GM21360 (cell line): ENCODE results near the gene PEX5L.

Experiments used
- ATAC-seq: cut with Tn5 transposase; IDR thresholded peaks from one replicate; pipeline ENCODE4 v1.9.1; 2021; ENCODE audit warnings: mild to moderate bottlenecking, moderate library complexity; ENCODE audit not compliant: unreplicated experiment

The PEX5L gene

DNA sequence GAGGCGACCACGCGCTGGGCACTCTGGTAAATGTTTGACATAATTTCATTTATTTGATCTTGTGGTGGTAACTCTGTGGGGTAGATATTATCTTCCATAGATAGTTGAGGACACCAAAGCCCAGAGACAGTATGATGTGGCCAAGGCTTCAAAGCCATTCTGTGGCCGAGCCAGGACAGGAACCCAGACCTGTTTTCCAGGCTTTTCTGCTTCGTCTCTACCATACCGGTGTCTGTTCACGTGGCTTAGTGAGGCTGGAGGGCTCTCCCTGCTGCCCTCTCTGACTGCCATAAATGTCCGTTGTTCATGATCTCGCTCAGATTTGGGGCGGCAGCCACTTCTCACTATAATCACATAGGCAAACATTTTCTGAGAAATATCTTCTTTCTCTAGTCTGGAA is 134.7 kb downstream of the PEX5L start:
- no peak for ATAC-seq

DNA sequence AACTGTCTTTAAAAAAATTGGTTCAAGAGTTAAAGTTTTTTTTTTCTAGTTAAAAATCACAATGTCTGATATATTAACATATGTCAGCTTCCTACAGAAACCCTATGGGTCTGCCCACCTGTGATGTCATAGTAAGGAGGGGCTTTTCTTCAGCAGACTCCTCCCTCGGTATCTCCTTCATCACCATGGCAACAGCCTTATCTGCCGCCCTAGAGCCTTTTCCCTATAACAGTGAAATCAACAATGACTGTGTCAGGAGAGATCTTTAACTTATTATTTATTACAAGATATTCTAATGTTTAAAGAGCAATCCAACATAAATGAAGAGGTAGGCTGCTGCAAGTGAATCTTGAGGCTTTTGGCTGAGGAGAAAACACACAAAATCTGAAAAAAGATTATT is 138.7 kb downstream of the PEX5L start:
- ATAC-seq = peak; percentile 97

DNA sequence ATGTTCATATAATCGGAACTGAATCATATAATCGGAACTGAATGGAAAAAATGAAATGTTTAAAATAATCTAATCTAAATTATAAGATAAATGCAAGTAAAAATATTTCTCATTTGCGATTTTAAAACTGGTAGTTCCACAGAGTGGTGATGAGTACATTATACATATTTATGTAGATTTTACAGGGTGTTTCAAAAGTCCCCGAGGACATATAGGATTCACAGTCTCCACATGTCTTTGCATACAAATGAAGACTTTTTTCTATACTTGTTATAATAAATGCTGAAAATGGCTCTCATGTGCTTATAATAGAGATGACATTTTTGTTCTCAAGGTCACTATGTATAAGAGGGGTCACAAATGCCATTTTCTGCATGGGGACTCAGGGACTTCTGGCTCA is 139.5 kb downstream of the PEX5L start:
- no peak for ATAC-seq

DNA sequence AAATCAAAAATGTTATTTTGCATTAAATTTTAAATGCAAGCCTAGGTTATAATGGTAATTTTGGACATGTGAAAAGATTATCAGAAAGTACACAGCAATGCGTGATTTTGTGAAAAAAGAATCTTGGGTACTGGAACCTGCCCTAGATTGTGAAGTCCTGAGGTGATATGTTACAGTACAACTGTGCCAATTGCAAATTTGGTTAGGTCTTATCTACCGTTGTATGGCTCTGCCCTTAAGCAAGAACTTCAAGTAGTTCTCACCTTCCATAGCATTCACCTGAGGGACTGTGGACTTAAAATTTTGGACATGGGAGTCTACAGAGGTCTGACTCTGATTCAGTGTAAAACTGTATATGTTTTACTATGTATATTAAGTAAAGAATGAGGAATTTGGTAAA is 140.2 kb downstream of the PEX5L start:
- no peak for ATAC-seq

DNA sequence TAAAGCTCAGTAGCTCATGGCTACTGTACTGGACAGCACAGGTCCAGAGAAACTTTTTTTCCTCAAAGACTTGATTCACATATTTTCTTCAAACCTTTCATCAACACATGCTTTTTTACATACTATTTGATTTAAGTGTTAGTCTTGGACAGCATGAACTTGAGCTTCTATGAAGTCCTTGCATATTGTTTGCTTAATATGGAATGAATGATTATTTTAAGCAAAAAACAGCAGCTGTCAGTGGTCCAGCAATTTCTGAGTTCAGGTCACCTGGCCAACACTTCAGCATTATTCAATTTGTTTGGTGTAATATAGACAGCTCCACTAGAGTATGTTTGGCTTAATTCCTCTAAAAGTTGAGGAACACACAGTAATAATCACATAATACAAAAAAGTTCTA is 141.4 kb downstream of the PEX5L start:
- ATAC-seq = no peak

DNA sequence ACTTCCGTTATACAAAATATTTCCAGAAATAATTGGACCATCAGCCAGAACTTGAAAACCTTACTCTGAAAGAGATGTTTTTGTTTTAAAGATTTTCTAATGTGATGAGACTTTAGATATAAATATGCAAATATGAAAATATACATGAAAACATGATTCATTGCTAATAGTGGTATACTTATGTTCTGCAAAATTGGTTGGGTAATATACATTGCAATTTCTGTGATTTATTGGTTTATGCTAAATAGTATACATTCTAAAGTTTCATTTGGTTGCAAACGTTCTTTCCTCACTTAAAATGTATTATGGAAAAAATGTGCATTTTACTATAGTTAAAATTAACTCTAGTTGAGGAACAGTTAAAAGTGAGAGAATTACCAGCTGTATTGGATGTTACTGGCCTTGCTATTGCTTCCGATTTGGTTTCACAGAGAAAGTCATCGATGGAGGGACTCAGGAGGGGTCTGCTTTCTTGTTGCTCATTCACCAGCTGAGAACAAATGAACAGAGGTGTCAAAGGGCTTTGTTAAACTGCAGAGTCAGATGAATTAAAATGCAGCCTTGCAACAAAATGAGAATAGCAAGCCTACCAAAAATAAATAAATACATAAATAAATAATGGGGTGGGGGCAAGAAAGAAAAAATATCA is 149.3 kb downstream of the PEX5L start:
- no peak for ATAC-seq

DNA sequence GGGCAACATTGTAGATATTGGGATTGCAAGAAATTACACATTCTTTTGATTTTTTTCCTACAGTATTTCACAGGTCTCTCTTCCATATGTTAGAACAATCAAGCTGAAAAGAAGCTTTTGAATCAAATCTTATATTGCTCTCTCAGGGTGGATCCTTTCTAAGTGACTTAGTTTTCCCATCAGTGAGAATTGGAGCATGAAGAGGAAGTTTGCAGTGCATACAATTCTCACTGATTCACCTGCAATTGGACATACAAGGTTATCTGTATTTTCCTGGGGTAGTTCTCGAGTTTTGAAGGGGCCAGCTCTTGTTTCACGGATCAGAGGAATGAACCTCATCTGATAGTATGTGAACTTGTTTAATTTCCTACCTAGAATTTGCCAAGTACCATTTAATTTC is 150.8 kb downstream of the PEX5L start:
- no peak for ATAC-seq

DNA sequence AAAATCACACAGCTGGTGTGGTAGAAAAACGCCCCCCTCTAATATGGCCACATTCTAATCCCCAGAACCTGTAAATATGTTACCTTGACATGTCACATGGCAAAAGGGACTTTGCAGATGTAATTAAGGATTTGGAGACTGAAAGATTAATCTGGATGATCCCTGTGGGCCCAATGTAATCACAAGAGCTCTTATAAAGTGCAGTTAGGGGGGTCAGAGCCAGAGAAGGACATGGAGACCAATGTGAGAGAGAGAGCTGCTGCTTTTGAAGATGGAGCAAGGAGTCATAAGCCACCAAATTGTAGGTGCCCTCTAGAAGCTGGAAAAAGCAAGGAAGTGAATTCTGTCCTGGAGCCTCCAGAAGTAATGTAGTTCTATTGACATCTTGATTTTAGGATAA is 152.6 kb downstream of the PEX5L start:
- ATAC-seq = no peak

DNA sequence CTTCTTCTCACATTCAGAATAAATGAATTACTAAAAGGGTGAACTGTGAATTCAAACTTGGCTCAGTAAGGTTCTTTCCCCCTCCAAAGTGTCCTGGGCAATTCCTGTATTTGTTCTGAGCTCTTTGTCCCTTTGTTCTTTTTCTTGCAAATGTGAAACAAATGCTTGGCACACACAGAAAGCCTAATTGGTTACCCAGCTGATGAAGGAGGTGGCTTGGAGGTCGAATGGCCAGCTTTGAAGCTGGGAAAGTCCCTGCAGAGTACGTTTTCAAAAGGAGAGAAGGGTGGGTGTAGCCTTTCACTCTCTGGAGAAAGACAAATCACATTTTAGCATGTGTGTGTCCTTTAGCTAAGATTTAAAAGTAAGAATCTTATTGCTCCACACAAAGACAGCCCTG is 154.4 kb downstream of the PEX5L start:
- ATAC-seq = peak; percentile 80

DNA sequence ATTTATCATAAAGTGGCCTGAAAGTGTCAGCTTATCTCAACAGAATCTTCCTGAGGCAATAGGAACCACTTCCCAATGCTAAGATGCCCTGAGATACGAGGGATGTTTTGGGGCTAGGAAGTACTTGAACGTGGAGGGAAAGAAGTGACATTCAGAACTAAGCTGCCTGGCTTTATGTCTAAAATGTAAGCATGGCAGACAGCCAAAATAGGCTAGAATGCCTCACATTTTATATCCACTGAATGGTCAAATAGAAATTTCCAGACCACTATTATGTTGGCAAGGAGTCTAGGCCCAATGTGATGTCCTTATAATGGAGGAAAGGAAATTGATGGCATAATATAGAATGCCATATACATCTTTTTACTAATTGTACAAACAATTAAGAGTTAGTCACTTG is 154.9 kb downstream of the PEX5L start:
- no peak for ATAC-seq

DNA sequence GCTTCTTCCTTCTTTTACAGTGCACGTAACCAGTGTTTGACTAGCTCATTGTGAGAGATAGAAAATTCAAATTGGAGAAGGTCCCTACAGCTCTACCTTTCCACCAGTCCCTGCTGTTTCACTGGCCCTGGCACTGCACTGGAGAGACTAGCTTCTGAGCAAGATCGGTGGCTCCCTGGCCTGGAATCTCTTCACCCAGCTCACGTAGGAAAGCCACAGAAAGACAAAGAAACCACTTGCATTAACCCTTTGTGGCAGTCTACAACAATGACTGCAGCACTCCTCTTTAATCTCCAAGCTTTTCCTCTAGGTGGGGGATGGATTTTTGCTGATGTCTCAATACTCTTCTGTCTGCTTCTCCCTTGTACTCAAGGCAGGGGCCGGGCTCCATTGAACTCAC is 155.9 kb downstream of the PEX5L start:
- no peak for ATAC-seq

DNA sequence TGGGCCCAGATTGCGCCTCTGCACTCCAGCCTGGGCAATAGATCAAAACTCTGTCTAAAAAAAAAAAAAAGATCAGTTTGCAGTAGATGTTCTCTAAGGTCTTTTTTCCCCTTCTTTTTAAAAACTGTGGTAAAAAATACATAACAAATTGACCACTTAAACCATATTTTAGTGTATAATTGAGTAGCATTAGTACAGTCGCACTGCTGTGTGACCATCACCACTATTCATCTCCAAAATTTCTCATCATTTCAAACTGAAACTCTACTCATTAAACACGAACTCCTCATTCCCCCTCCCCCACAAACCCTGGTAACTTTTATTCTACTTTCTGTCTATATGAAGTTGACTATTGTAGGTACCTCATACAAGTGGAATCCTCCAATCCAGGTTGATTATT is 160.3 kb downstream of the PEX5L start:
- ATAC-seq = no peak

DNA sequence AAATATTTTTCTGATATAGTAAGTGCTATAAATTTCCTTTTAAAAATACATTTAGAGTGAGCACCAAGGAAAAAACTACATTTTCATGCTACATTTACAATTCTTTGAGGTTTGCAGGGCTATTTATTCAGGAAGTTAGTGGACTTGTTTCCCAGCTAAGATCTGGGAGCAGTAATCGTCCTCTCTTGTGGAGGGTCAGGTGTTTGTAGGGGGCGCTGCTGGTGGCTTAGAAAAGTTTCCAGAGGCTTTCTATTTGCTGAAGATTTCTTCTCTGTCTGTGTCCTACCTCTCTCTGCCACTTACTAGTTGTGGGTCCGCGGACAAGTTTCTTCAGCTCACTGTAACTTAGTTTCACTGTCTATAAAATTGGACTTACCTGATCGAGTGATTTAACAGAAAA is 163.9 kb downstream of the PEX5L start:
- ATAC-seq = no peak

DNA sequence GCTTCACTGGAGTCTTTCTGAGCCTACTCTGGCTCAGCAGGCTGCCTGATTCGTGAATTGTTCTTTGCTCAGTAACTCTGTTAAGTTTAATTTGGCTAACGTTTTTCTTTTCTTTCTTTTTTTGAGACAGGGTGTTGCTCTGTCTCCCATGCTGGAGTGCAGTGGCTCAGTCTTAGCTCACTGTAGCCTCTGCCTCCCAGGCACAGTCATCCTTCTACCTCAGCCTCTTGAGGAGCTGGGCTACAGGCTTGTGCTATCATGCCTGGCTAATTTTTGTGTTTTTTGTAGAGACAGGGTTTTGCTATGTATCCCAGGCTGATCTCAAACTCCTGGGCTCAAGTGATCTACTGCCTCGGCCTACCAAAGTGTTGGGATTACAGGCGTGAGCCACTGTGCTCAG is 165.0 kb downstream of the PEX5L start:
- no peak for ATAC-seq

DNA sequence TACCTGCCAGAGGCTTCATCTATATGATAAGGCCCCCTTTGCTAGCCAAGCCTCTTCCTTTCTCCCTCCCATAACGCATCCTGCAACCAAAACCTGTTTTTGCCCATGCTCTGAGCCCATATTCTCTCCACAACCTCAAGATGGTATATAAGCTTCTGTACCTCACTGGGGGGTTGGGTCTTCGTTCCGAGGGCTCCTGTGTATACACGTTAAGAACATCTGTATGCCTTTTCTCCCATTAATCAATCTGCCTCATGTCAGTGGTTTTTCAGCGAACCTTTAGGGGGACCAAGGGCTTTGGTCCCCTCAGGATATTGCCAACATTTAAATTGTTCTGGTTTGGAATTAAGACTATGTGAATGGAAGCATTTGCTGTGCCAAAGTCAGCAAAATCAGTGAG is 168.0 kb downstream of the PEX5L start:
- no peak for ATAC-seq

DNA sequence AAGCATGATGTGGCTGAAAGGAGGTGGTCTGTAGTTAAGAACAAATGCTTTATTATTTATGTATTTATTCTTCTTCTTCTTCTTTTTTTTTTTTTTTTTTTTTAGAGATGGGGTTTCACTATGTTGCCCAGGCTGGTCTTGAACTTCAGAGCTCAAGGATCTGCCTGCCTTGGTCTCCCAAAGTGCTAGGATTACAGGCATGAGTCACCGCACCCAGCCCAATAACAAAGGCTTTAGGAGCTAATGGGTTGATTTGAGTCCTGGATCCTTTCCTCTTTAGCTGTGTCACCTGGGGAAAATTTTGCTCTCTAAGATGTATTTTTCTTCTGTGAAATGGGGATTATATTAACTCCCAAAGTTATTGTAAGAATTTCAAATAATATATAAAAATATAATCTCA is 168.8 kb downstream of the PEX5L start:
- no peak for ATAC-seq

DNA sequence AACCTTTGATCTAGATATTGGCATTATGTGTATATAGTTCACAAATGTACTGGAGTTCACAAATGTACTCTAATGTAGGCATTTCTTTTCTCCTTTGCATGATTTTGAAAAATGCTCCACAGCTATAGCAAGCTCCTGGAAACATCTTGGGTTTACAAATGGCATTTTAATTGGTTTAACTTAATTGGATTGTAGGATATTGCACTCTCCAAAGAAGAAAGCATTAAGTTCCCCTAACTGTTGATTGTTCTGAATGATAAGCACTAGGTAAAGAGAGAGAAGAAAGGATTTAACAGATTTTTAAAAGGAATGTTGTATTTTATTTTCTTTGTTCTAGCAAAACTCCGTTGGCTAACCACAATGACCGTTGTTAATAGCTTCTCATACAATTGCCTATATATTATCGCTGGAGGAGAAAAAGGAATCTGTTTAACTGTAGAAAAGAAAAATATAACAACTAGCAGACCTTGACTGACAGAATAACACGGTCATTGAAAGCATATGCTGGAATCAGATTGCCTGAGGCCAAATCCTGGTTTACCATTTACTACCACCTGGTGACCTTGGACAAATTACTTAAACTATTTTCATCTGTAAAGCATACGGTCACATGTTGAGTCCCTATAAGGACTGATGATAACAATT is 170.8 kb downstream of the PEX5L start:
- ATAC-seq = no peak

DNA sequence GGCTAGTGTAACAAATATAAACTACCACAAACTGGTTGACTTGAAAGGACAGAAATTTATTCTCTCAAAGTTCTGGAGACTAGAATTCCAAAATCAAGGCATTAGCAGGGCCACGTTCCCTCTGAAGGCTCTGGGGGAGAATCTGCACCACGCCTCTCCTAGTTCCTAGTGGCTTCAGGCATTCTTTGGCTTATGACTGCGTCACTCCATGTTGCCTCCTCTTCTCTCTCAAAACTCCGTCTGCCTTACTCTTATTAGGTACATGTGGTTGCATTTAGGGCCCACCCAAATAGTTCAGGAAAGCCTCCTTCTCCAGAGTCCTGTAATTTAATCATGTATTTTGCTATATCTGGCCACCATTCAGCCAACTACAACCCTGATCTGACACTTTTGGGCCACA is 174.8 kb downstream of the PEX5L start:
- ATAC-seq = no peak

DNA sequence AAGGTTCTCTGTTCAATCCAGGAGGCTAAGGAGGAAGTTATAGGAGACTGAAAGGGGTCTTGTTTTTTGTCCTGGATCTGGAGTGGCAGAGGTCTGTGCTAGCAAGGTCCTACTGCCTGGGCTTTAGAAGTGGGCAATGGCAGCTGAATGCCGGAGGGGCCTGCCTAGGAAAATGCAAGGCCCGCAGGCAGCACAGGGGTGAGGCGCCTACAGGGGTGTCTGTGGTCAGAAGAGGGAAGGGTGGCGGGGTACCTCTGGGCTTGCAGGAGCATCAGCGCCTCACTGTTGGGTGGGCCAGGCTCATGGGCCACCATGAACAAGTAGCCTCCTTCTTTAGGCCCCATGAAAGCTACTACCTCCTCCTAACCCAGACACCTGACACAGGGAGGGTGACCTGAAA is 175.4 kb downstream of the PEX5L start:
- ATAC-seq = no peak

DNA sequence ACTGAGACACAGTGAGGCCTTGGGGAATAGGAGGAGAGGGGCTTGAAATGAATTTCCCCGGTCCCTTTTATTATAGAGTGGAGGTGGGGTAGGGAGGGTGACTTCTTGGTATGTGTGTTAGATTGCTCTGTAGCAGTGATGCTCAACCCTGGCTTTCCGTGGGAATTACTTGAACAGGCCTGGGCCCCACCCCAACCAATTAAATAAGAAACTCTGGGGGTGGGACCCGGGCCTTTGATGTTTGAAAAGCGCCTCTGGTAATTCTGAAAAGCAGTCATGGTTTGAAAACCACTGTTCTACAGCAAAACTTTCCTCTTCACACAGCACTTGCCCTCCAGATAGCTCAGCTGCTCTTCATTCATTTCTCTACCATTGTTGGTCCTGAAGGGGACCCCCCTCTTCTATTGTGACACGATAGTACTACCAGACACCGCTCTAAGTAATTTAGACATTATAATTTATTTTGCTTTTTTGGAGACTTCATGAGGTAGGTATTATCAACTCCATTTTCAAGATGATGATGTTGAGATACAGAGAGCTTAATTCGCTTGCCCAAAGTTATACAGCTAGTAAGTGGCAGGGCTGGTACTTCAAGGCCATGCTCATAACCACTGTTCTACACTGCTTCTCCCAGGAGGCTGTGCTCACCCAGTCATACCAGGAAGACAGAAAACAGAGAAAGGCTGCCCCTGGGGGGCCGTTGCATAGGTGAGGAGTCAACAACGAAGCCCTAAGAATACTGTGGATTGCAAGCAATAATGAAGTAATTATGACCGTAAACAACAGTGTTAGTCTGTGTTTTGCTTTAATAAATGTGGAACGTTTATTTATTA is 176.2 kb downstream of the PEX5L start:
- ATAC-seq = no peak

DNA sequence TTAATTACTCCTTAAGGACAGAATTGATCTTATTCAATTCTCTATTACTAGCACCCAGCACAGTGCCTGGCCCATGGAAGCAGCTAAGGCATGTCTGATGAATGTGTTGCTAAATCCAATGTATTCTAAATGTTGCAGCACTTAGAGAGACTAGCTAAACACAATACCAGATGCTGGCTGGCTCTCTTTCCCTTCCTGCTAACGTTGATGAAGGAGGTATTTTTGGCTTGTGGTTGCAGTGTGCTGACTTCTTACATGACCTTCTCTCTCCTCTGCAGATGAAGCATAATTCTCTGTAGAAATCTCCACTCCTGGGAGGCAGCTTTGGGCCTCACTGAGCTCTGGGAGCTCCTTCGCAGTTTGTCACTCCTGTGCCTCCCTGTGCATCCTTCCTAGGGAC is 183.6 kb downstream of the PEX5L start:
- ATAC-seq = peak; percentile 74
